ENCODE results near the gene DMTF1.

The DMTF1 gene

DNA sequence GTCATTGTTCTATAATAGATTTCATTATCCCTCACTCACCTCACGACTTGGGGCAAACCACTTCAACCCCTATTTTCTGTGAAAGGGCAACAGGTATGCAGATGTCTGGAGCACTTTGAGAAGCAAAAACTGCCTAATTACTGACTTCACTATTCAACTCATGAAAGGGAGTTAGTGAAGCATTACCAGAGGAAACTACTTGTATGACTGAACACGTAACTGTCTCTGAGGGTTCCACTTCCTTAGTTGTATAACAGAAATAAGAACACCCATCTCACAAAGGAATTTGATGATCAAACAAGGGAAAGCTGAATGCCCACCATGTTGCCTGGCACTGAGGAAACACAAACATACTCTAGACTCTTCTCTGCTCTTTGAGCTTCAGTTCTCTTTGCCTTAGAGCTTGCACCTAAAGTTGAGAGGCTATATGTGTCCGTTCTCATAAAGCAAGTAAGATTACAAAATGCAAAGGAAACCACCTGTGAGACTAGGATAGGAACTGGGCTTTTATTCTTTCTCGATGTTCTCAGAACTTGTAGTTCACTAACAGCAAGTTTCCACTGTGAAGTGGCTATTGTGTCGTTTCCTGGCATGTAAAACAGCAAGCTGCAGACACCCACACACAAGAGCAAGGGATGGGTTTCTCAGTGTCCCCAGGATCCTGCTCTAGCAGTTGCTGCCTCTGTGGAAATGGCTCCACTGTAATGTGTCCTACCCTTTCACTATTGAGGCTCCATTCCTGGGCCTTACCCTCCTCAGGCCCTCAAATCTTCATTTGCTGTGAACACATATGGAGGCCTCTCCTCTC lies 64.7 kb downstream of the DMTF1 start:
- TF ChIP-seq ZFX (IDR thresholded peaks at IDR 0.05; ENCODE audit: borderline replicate concordance), result no peak
- TF ChIP-seq, protein P1, sequence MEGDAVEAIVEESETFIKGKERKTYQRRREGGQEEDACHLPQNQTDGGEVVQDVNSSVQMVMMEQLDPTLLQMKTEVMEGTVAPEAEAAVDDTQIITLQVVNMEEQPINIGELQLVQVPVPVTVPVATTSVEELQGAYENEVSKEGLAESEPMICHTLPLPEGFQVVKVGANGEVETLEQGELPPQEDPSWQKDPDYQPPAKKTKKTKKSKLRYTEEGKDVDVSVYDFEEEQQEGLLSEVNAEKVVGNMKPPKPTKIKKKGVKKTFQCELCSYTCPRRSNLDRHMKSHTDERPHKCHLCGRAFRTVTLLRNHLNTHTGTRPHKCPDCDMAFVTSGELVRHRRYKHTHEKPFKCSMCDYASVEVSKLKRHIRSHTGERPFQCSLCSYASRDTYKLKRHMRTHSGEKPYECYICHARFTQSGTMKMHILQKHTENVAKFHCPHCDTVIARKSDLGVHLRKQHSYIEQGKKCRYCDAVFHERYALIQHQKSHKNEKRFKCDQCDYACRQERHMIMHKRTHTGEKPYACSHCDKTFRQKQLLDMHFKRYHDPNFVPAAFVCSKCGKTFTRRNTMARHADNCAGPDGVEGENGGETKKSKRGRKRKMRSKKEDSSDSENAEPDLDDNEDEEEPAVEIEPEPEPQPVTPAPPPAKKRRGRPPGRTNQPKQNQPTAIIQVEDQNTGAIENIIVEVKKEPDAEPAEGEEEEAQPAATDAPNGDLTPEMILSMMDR (IDR thresholded peaks at IDR 0.05), result no peak
- no peak overlapping the region for H3K27ac ChIP-seq

DNA sequence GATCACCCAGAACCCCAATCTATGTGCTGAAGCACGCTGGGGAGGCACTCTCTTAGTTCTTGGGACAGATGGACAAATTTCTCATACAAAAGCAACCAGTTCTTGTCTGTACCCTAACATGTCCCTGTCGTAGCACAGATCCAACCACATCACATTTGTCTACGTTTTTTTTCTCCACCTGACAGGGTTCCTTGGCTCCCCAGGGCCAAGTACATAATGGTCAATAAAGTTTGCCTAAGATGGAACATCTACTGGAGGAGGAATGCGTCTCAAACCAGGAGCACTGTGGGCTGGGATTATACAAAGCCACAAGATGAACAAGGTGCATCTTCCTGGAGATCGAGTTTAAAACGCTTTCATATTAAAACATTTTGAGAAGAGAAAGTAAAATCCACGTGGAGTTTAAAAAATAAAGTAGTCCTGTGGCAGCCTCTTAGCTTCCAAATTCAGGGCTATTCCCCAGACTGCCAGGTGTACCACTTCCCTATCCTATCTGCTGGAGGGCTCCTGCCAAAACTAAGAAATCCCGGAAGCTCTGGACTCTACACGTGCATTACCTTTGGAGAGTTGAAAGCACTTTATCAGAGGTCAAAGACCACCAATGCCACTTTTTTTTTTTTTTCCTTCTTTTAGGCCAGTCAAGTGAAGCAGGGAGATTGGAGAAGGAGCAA lies 65.9 kb downstream of the DMTF1 start:
- no peak for TF ChIP-seq ZFX (IDR thresholded peaks at IDR 0.05; ENCODE audit: borderline replicate concordance)
- TF ChIP-seq, protein P1 (IDR thresholded peaks at IDR 0.05), result no peak

DNA sequence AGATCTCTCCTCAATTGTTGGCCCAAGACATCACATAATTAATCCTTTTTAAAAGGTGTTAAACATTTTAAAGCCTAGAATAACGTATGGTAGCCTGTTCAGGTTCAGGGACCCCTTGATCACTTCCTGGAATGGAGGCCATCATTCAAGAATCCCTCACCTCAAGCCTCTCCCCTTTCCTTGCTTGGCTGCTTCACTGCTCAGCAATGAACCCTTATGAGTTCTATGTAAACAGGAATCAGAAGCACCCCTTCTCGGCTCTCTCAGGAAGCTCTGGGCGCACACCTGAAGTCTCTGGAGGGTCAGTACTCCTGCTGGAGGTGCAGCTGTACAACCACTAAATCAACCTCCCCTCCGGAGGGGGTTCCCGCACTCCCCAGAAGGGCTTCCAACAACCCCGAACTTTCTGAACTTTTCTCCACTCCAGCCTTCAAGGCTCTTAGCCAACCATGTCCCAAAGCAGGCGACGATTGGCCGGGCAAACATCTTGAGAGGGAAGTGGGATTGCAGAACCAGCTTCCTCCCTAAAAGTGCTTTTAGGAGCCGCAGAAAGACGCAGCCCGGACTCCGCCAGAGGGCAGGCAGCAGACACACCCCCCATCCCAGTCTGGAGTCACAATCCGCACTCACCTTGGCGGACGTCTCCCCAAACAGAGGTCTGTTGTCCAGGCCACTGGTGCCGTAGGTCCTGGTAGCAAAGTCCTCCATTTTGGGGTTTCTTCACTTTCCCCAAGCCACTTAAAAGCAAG lies 66.7 kb downstream of the DMTF1 start:
- H3K27ac ChIP-seq, result no peak overlapping the region
- TF ChIP-seq, protein P1 (IDR thresholded peaks at IDR 0.05), result no peak

More for the DNA sequence above, 65.9 kb downstream of the DMTF1 start:
- no peak overlapping the region for H3K27ac ChIP-seq

DNA sequence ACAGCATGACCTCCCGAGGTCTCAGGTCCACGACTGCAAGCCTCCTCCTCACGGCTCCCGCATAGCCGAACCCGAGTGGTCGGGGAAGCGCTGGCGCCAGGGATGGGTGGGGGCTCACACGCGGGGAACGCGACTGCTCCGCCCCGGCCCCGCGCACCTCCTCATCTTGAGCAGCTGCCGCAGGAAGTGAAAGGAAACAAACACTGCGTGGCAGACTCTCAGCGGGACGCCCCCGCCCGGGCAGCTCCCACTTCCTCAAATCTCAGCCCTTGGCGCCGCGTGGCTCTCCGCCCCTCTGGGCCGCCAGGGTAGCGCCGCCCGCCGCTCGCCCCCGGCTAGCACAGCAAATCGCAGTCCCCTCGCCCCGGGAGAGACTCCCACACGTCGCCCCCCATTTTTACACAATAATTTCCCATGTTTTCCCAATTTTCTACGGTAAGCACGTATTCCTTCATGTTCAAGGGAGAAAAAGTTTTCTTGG lies 67.3 kb downstream of the DMTF1 start, which contains the start of gene TMEM243:
TSS of gene TMEM243 (minus strand) at position 188 of the 481 bp plus-strand sequence. CDS start 229 bp downstream, outside the sequence.
- peak within 1 kb of the TSS; percentile 46 for H3K27ac ChIP-seq
- TF ChIP-seq, protein P1 (IDR thresholded peaks at IDR 0.05), result peak; percentile 50
- no peak for TF ChIP-seq ZFX (IDR thresholded peaks at IDR 0.05; ENCODE audit: borderline replicate concordance)

DNA sequence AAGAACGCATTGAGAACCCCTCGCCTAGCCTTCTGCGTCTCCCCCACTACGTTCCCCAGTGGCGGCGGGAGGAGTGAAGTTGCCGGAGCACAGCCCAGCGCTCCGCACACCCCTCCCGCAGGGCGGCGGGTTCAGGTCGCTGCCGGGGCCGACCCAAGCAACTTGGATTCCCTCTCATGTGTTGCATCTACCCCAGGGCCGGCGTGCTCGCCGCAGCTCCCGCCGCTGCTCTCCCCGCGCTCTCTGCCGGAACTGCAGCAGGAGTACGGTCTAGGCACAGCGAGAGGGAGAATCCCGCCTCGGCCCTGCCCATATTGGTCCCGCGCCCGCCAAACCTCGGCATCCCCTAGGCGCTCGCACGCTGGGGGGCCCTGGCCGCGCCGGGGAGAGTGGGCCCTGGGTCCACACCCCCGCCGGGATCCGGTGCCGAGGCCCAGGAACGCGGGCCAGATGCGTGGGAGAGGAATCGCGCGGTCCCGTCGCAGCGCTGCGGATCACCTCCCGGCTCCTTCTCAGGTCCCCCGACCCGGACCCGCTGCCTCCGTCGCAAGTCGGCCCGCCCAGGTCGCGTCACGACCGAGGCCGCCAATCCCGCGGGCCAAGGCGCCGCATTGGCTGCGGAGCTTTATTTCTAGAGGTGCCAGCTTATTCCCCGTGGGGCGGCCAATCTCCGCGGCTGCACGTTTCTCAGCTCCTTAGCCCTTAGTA lies 67.9 kb downstream of the DMTF1 start:
- H3K27ac ChIP-seq, result peak overlapping the region; percentile 46
- TF ChIP-seq, protein P1 (IDR thresholded peaks at IDR 0.05), result peak; percentile 41
- TF ChIP-seq ZFX (IDR thresholded peaks at IDR 0.05; ENCODE audit: borderline replicate concordance), result no peak

- TF ChIP-seq, protein P1 (IDR thresholded peaks at IDR 0.05), result no peak
- TF ChIP-seq ZFX (IDR thresholded peaks at IDR 0.05; ENCODE audit: borderline replicate concordance), result no peak
- peak overlapping the region; percentile 46; the same call in 1 of the 2 replicates for H3K27ac ChIP-seq
Measured at GRCh38 chr7:87220734-87221215, 68.5 kb downstream of the DMTF1 start.

Measured in 22Rv1 (cell line).